ENCODE measurements around the gene FAIM. TPM values are rescaled to one million over a fixed set of nuclear protein-coding genes. Genes with fewer than 3 reads are reported as not detected.

FAIM gene
- total RNA-seq, 1 donor from 2014 or later = 11.0 TPM

DNA sequence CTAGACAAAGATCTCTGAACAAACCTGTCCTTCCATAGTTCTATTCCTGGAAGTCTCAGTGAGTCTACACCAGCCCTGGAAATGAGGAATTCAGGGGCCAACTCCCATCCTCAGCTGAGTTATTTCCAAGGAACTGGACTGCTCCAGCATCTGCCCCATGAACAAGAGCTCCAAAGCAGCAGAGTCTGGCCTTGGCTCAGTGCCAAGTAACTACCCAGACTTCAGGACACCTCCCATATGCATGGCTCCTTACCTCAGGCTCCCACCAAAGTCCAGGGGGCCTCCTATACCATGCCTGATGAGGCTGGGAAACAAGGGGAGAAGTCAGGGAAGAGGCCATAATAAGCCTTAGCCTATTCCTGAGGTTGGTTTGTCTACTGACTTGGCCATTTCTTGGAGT is 45.0 kb downstream of the FAIM start:
- Mint-ChIP-seq H3K27ac (no peak overlapping the region), H3K36me3 (peaks cover 37% of the 10 kb centered on the region), H3K27me3 (no peaks in the 10 kb centered on the region), H3K4me1 (ENCODE audit: unreplicated experiment) (no peaks in the 10 kb centered on the region), H3K4me3 (no peak overlapping the region), H3K9me3 (no peaks in the 10 kb centered on the region)
- no peak for DNase-seq (ENCODE audit: extremely low spot score, unreplicated experiment)
- TF ChIP-seq, protein P1, sequence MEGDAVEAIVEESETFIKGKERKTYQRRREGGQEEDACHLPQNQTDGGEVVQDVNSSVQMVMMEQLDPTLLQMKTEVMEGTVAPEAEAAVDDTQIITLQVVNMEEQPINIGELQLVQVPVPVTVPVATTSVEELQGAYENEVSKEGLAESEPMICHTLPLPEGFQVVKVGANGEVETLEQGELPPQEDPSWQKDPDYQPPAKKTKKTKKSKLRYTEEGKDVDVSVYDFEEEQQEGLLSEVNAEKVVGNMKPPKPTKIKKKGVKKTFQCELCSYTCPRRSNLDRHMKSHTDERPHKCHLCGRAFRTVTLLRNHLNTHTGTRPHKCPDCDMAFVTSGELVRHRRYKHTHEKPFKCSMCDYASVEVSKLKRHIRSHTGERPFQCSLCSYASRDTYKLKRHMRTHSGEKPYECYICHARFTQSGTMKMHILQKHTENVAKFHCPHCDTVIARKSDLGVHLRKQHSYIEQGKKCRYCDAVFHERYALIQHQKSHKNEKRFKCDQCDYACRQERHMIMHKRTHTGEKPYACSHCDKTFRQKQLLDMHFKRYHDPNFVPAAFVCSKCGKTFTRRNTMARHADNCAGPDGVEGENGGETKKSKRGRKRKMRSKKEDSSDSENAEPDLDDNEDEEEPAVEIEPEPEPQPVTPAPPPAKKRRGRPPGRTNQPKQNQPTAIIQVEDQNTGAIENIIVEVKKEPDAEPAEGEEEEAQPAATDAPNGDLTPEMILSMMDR (conservative IDR thresholded peaks at IDR 0.05) = no peak

DNA sequence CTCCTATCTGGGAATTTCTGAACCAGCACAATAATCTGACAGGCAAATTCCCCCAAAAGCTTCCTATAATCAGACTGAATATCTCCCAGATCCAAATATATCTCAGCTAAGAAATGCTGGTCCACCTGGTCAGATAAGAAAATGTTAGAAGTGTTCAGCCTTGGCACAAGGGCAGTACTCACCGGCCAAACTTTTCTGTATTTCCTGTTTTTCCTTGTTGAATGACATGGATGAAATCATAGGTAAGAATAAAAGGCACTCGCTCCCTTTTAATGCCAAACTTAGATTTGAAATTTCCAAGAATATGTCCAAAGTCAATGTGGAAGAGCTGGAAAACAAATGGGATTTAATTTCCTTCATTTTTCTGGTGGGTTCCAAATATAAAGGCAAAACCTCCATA is 48.9 kb downstream of the FAIM start:
- DNase-seq (ENCODE audit: extremely low spot score, unreplicated experiment) = no peak
- Mint-ChIP-seq H3K9me3 (no peaks in the 10 kb centered on the region), H3K4me1 (ENCODE audit: unreplicated experiment) (no peaks in the 10 kb centered on the region), H3K27ac (no peak overlapping the region), H3K4me3 (no peak overlapping the region), H3K36me3 (peaks cover 31% of the 10 kb centered on the region), H3K27me3 (no peaks in the 10 kb centered on the region)
- TF ChIP-seq, protein P1 (conservative IDR thresholded peaks at IDR 0.05) = no peak

DNA sequence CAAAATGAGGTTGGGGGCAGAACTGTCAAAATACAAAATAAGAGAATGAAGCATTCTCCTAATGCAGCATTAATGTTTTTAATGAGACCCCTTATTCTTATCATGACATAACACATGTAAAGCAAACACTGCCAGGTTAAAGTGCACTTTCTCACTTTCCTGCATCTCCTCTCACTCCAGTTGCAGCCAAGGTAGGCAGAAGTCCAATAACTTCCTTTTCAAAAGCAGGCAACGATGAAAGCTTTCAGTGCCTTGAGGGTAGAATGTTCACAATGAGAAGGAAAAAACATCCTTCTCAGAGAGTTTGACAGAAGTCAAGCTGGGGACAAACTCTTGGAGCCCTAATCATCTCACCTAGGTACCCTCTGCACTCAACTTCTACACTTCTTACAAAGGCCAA is 59.5 kb downstream of the FAIM start:
- Mint-ChIP-seq H3K4me1 (ENCODE audit: unreplicated experiment) (peaks cover 38% of the 10 kb centered on the region), H3K27ac (no peak overlapping the region), H3K27me3 (no peaks in the 10 kb centered on the region), H3K4me3 (no peak overlapping the region), H3K9me3 (no peaks in the 10 kb centered on the region), H3K36me3 (peaks cover 18% of the 10 kb centered on the region)
- no peak for DNase-seq (ENCODE audit: extremely low spot score, unreplicated experiment)
- TF ChIP-seq, protein P1 (conservative IDR thresholded peaks at IDR 0.05) = no peak

DNA sequence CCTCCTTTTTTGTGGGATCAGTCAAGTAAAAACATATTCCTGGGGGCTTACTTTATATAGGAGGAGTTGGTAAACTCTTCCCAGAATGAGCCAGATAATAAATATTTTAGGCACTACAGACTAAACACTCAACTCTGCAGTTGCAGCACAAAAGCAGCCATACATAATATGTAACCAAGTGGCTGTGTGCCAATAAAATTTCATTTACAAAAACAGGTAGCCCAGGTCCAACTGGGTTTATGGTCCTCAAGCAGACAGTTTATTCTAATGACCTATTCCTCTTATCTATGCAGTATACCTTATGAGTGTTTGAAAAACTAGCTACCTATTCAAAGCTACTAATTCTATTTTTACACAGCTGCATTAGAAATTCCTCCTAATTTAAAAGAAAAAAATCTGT is 61.8 kb downstream of the FAIM start:
- peaks cover 24% of the 10 kb centered on the region for H3K36me3 Mint-ChIP-seq
- no peak overlapping the region for H3K27ac Mint-ChIP-seq
- TF ChIP-seq, protein P1 (conservative IDR thresholded peaks at IDR 0.05) = no peak
- peaks cover 10% of the 10 kb centered on the region for H3K9me3 Mint-ChIP-seq
- peaks cover 50% of the 10 kb centered on the region for H3K4me1 Mint-ChIP-seq (ENCODE audit: unreplicated experiment)
- no peaks in the 10 kb centered on the region for H3K27me3 Mint-ChIP-seq
- H3K4me3 Mint-ChIP-seq = no peak overlapping the region
- no peak for DNase-seq (ENCODE audit: extremely low spot score, unreplicated experiment)

DNA sequence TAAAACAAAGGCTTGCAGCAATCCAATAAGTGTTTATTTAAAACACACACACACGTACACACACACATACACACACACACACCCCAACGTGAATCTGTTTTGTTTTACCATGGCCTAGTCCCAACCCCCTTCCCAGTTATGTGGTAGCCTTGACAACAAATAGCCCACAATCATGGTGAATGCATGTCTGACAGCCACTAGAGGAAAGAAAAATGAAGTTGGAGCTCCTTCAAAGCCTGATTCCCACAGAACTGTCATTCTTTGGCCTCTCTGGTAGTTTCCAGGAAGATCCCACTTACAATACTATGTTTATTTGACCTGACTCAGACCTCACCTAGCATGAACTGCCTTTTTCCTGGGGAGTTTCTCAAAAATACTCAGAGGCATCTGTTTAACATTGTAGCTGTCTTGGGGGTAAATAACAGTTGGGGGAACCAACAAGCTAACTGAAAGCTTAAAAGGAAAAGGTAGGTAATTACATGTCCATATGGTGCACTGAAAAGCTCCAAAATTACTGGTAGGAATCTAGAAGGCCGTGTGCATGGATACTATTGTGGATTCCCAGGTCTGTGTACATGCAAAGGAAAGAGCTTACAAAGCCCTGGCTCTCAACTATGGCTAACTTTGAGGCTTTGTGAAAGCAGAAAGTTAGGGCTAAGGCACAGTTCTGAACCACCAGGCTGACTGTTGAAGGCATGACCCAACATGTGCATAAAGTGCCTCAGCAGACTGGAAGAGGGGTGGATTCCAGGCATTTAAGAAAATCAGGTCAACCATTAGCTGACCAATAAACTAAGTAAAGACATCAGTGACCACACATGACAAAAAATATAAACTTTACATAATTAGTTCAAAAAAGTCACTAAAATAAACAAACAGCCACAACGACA is 65.3 kb downstream of the FAIM start:
- Mint-ChIP-seq H3K4me1 (ENCODE audit: unreplicated experiment) (peaks cover 40% of the 10 kb centered on the region), H3K27me3 (no peaks in the 10 kb centered on the region), H3K4me3 (peak overlapping the region; percentile 67), H3K36me3 (peaks cover 33% of the 10 kb centered on the region), H3K27ac (peak overlapping the region; percentile 76), H3K9me3 (peaks cover 13% of the 10 kb centered on the region)
- no peak for DNase-seq (ENCODE audit: extremely low spot score, unreplicated experiment)
- TF ChIP-seq, protein P1 (conservative IDR thresholded peaks at IDR 0.05) = no peak
